ENCODE results near the gene MOSPD3.

MOSPD3 gene

GRCh38 chr7:100570954-100571828, 41.1 kb upstream of the MOSPD3 start:
- Histone ChIP-seq H3K27me3 (peaks cover 58% of the 10 kb centered on the region), H3K9me3 (no peaks in the 10 kb centered on the region), H3K27ac (no peak overlapping the region), H3K4me3 (ENCODE audit: low read depth in 1 of 2, low read length in 1 of 2) (no peak overlapping the region), H3K4me1 (ENCODE audit: control insufficient read depth in 1 of 2, insufficient read depth in 1 of 2, low read depth in 1 of 2, low read length in 1 of 2) (peaks cover 14 to 25% of the 10 kb centered on the region in 2 experiments), H3K36me3 (peaks cover 52% of the 10 kb centered on the region)
- TF ChIP-seq, protein P1, sequence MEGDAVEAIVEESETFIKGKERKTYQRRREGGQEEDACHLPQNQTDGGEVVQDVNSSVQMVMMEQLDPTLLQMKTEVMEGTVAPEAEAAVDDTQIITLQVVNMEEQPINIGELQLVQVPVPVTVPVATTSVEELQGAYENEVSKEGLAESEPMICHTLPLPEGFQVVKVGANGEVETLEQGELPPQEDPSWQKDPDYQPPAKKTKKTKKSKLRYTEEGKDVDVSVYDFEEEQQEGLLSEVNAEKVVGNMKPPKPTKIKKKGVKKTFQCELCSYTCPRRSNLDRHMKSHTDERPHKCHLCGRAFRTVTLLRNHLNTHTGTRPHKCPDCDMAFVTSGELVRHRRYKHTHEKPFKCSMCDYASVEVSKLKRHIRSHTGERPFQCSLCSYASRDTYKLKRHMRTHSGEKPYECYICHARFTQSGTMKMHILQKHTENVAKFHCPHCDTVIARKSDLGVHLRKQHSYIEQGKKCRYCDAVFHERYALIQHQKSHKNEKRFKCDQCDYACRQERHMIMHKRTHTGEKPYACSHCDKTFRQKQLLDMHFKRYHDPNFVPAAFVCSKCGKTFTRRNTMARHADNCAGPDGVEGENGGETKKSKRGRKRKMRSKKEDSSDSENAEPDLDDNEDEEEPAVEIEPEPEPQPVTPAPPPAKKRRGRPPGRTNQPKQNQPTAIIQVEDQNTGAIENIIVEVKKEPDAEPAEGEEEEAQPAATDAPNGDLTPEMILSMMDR (IDR thresholded peaks at IDR 0.05) = no peak

- Histone ChIP-seq H3K9me3 (no peaks in the 10 kb centered on the region), H3K27me3 (peaks cover 58% of the 10 kb centered on the region), H3K4me3 (ENCODE audit: low read depth in 1 of 2, low read length in 1 of 2) (no peak overlapping the region), H3K4me1 (ENCODE audit: control insufficient read depth in 1 of 2, insufficient read depth in 1 of 2, low read depth in 1 of 2, low read length in 1 of 2) (peaks cover 14 to 25% of the 10 kb centered on the region in 2 experiments), H3K36me3 (peaks cover 58% of the 10 kb centered on the region), H3K27ac (no peak overlapping the region)
- TF ChIP-seq, protein P1 (IDR thresholded peaks at IDR 0.05) = no peak
Measured at GRCh38 chr7:100571829-100572116, 40.6 kb upstream of the MOSPD3 start.

DNA sequence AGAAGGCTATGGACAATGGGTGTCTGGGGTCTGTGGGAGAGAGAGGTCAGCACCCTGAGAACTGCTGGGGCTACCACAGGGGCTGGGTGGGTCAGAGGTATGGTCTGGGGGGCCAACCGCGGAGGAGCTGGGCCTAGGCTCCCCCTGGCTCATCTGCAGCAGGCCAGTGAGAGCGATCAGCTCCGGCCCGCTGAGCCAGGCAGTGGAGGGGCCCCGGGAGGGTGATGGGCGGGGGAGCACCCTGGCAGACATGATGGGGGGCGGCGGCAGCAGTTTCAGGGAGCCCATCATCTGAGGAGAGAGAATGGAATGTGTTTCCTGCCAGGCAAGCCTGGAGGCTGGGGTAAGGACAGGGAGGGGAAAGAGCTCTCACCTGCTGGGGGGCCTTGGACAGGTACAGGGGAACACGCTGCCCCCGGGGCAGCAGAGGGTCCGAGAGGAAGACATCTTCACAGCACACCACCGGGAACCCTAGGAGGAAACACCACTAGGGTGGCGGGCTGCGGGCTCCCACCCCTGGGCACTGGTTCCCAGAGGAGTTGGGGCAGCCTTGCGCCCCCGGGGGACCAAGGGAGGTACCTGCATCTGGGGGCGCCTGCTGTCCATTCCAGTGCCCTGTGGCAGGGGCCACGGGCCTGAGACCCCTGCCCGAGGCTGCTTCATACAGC, 39.9 kb upstream of the MOSPD3 start:
- Histone ChIP-seq H3K9me3 (no peaks in the 10 kb centered on the region), H3K27me3 (peaks cover 58% of the 10 kb centered on the region), H3K4me1 (ENCODE audit: control insufficient read depth in 1 of 2, insufficient read depth in 1 of 2, low read depth in 1 of 2, low read length in 1 of 2) (peaks cover 14 to 25% of the 10 kb centered on the region in 2 experiments), H3K4me3 (ENCODE audit: low read depth in 1 of 2, low read length in 1 of 2) (no peak overlapping the region), H3K36me3 (peaks cover 64% of the 10 kb centered on the region), H3K27ac (no peak overlapping the region)
- TF ChIP-seq, protein P1 (IDR thresholded peaks at IDR 0.05) = no peak

DNA sequence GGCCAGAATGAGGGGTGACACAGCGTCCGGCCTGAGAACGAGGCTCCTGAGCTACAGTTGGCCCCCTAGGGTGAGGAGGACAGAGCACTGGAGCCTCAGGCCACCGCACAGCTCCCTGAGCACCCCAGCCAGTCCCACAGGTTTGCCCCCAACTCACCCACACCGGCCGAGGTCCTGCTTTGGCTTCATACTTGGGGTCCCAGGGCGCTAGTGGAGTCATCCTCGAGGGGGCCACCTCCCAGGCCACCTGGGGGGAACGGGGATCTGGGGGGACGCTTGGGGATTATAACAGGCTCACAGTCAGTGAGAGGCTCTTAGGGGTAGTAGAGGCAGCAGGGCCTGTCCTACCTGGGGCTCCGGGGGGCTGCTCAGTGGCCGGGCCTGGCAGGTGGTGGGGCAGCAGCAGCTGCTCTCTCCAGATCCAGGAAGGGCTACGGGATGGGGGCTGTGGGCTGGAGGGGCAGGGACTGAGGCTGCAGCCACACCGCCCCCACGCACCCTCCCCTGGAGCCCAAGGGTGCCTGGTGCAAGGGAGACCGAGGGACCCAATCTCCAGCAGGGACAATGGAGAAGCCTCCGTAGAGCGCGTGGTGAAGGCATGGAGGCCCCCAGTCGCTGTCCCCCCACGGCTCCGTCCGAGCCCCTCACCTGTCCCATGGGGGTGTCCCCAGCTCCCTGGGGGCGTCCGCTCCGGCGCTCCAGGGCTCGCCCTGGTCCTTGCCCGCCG, 39.2 kb upstream of the MOSPD3 start:
- peaks cover 71% of the 10 kb centered on the region for H3K36me3 ChIP-seq
- no peak overlapping the region for H3K27ac ChIP-seq
- H3K27me3 ChIP-seq = peaks cover 53% of the 10 kb centered on the region
- no peak overlapping the region for H3K4me3 ChIP-seq (ENCODE audit: low read depth in 1 of 2, low read length in 1 of 2)
- no peaks in the 10 kb centered on the region for H3K9me3 ChIP-seq
- TF ChIP-seq, protein P1 (IDR thresholded peaks at IDR 0.05) = no peak
- peaks cover 14 to 25% of the 10 kb centered on the region in 2 experiments for H3K4me1 ChIP-seq (ENCODE audit: control insufficient read depth in 1 of 2, insufficient read depth in 1 of 2, low read depth in 1 of 2, low read length in 1 of 2)

- no peaks in the 10 kb centered on the region for H3K9me3 ChIP-seq
- no peak within 1 kb of the TSS for H3K27ac ChIP-seq
- TF ChIP-seq, protein P1 (IDR thresholded peaks at IDR 0.05) = no peak
- H3K36me3 ChIP-seq = peaks cover 78% of the 10 kb centered on the region
- no peak within 1 kb of the TSS for H3K4me3 ChIP-seq (ENCODE audit: low read depth in 1 of 2, low read length in 1 of 2)
- peaks cover 45% of the 10 kb centered on the region for H3K27me3 ChIP-seq
- H3K4me1 ChIP-seq (ENCODE audit: control insufficient read depth in 1 of 2, insufficient read depth in 1 of 2, low read depth in 1 of 2, low read length in 1 of 2) = peaks cover 14 to 25% of the 10 kb centered on the region in 2 experiments
Measured at GRCh38 chr7:100573691-100574361, 38.5 kb upstream of the MOSPD3 start, which contains the start of gene SAP25. Gene SAP25 (minus strand): TSS chr7:100573900. CDS start chr7:100573742, 158 bp downstream.

All from neutrophil (primary cell).